Amniotic stem cell (primary cell): Measurements from ENCODE around the gene TMPRSS11A.

Source experiments
- DNase-seq: peaks from one replicate; lab custom pipeline; 2025; lab: John Stamatoyannopoulos, UW

TMPRSS11A gene

DNA sequence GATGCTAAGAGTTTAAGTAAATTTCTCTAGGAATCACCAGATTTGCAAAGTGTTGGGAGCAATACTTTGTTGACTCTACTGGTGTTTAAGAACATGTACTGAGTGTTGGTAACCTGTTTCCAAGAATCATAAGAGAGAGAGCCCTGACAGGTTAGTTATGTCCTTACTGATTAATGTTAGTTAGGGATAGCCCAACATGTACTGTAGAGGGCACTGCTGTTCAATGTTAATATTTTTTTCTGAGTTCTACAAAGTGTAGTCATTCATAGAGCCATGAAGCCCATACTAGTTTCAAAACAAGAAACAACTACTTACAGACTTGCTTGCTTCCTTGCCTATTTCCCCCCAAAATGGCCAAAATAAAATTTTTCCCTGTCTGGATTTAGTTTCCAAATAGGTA lies 91.4 kb downstream of the TMPRSS11A start:
- peak; percentile 20 for DNase-seq

- no peak for DNase-seq
Observed at GRCh38 chr4:67869580-67870190, 93.6 kb downstream of the TMPRSS11A start.

DNA sequence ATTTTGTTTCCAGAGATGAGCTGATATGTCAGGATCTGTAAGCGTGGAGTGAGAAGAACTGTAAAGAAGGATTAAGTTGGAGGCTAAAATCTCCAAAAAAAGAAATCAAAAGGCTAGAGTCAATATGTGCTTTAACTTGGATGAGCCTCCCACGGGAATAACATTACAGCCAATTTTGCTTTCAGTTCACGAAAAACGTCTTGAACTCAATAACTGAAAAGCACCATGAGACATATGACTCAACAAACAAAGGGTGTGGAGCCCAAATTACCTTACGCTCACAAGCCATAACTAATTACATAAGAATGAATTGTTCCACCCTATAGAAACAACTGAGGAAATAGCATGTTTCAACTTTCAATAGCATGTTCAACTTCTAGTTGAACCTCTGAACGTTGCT lies 101.8 kb downstream of the TMPRSS11A start:
- no peak for DNase-seq
